MM.1S (cell line): ENCODE data around the gene SUGP1.
A peak's percentile ranks its signal among the peaks of the same experiment; 100 is the strongest.

ENCODE experiments used
- EZH2 ChIP-seq: fragments of 300-600 bp; sonication (generic); optimal IDR thresholded peaks from 2 replicates; pipeline ENCODE3; 2017; ENCODE audit warnings: low read depth, mild to moderate bottlenecking, antibody characterized with exemption, low read length, mixed read lengths
- EZH2phosphoT487 ChIP-seq: fragments of 300-600 bp; sonication (generic); IDR thresholded peaks from 2 replicates; pipeline ENCODE4 v1.6.1; 2018; ENCODE audit warnings: antibody characterized with exemption, low read length
- TF ChIP-seq, protein P1 (sequence below): fragments of 300-600 bp; sonication (generic); IDR thresholded peaks from 2 replicates; pipeline ENCODE4 v1.5.1; 2016; ENCODE audit warnings: antibody characterized with exemption, low read length, mixed read lengths

DNA sequence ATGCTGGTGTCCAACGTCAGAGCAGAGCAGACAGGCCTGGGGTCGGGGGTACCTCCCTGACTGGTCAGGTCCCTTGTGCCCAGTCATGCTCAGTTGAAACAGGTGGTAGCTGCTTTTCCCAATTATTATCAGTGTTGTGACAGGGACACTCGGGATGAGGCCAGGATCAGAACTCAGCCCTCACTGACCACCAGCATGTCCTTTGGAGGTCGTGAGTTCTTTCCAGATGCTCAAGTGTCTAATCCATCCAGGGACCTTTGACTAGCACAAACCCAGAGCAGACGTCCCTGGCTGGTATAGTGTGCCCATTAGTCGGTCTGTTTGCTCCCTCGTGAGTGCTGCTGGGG lies 22.7 kb upstream of the SUGP1 start:
- TF ChIP-seq, protein P1, sequence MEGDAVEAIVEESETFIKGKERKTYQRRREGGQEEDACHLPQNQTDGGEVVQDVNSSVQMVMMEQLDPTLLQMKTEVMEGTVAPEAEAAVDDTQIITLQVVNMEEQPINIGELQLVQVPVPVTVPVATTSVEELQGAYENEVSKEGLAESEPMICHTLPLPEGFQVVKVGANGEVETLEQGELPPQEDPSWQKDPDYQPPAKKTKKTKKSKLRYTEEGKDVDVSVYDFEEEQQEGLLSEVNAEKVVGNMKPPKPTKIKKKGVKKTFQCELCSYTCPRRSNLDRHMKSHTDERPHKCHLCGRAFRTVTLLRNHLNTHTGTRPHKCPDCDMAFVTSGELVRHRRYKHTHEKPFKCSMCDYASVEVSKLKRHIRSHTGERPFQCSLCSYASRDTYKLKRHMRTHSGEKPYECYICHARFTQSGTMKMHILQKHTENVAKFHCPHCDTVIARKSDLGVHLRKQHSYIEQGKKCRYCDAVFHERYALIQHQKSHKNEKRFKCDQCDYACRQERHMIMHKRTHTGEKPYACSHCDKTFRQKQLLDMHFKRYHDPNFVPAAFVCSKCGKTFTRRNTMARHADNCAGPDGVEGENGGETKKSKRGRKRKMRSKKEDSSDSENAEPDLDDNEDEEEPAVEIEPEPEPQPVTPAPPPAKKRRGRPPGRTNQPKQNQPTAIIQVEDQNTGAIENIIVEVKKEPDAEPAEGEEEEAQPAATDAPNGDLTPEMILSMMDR, result peak; percentile 11; the same call in 1 of the 2 replicates
- TF ChIP-seq EZH2 (no peak), EZH2phosphoT487 (no peak)
